ENCODE data around the gene MUC15. TPM values are rescaled to one million over a fixed set of nuclear protein-coding genes. Genes with fewer than 3 reads are reported as not detected.
A peak's percentile ranks its signal among the peaks of the same experiment; 100 is the strongest.

MUC15 gene
- total RNA-seq, 4 donors from 2014 or later, result 0.93 to 10.2 (median 1.1) TPM; not detected in 1

- no peak for ATAC-seq
- H3K36me3 ChIP-seq, result no peaks in the 10 kb centered on the region
- H3K4me1 ChIP-seq, result peaks cover 0 to 16% (median 2%) of the 10 kb centered on the region in 3 donors
- no peaks in the 10 kb centered on the region for H3K27me3 ChIP-seq
- H3K9me3 ChIP-seq, result no peaks in the 10 kb centered on the region
- no peak overlapping the region for H3K4me3 ChIP-seq
- TF ChIP-seq EP300 (IDR thresholded peaks at IDR 0.05) (no peak), CTCF (IDR thresholded peaks at IDR 0.05) (no peak), POLR2A (IDR thresholded peaks at IDR 0.05) (no peak), POLR2AphosphoS5 (IDR thresholded peaks at IDR 0.05) (no peak)
- no peak overlapping the region for H3K27ac ChIP-seq
Measured at GRCh38 chr11:26584818-26585217, 12.8 kb upstream of the MUC15 start.

DNA sequence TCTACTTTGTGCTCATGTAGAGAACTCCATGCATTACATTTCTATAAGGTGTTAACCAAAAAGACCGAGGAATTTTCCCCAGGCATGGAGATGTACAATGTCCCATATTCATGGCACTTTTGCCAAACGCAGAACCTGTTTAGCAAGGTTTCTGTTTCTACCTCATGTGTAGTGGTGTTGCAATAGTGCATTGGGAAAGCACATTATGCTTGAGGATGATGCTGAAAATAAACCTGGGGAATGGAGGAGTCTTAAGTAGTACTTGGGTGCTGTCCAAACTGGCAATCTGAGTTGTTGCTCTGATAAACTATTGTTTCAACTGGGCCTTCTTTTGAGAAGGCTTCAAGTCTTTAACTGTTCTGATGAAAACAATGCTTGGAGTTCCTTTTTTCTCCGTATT lies 11.5 kb upstream of the MUC15 start:
- Histone ChIP-seq H3K27me3 (no peaks in the 10 kb centered on the region), H3K27ac (peak overlapping the region in 3 of 4 donors; percentile 58 to 66 (median 61)), H3K36me3 (no peaks in the 10 kb centered on the region), H3K9me3 (no peaks in the 10 kb centered on the region), H3K4me1 (peaks cover 0 to 21% (median 2%) of the 10 kb centered on the region in 3 donors), H3K4me3 (no peak overlapping the region)
- WGBS, 2 donors (ENCODE audit: low coverage in 1 of 2), result 60 to 70% methylated on average over 3 of the region's 3 CpGs
- ATAC-seq, result peak; percentile 79
- TF ChIP-seq EP300 (IDR thresholded peaks at IDR 0.05) (no peak), POLR2AphosphoS5 (IDR thresholded peaks at IDR 0.05) (peak; percentile 56)

DNA sequence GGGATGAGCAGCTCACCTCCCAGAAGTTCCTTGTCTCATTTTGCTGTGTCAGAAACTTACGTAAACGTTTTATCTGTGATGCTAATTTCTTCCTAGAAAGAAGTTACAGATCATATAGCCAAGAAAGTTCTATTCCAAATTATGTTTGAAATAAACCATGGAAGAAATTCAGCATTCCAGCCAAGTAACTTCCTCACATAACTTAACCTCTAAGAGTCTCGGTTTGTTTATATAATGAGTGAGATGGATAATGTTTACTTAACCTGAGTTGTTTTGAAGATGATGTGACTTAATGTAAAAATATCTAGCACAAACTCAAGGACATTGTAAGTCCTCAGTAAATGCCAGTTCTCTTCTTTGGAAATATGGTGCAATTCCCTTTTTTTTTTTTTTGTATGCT lies 8.9 kb upstream of the MUC15 start:
- TF ChIP-seq POLR2A (IDR thresholded peaks at IDR 0.05) (no peak), EP300 (IDR thresholded peaks at IDR 0.05) (no peak), POLR2AphosphoS5 (IDR thresholded peaks at IDR 0.05) (peak; percentile 49), CTCF (IDR thresholded peaks at IDR 0.05) (no peak)
- H3K4me3 ChIP-seq, result no peak overlapping the region
- no peaks in the 10 kb centered on the region for H3K36me3 ChIP-seq
- H3K9me3 ChIP-seq, result no peaks in the 10 kb centered on the region
- 11 to 33% methylated on average over 3 of the region's 3 CpGs for WGBS, 2 donors (ENCODE audit: low coverage in 1 of 2)
- peak overlapping the region in 3 of 4 donors; percentile 20 to 61 (median 30) for H3K27ac ChIP-seq
- H3K27me3 ChIP-seq, result no peaks in the 10 kb centered on the region
- H3K4me1 ChIP-seq, result peaks cover 0 to 21% (median 2%) of the 10 kb centered on the region in 3 donors
- ATAC-seq, result peak; percentile 64

- H3K4me3 ChIP-seq, result no peak overlapping the region
- TF ChIP-seq POLR2A (IDR thresholded peaks at IDR 0.05) (no peak), EP300 (IDR thresholded peaks at IDR 0.05) (no peak), POLR2AphosphoS5 (IDR thresholded peaks at IDR 0.05) (no peak), CTCF (IDR thresholded peaks at IDR 0.05) (no peak)
- 72 to 78% methylated on average over 2 of the region's 2 CpGs for WGBS, 2 donors (ENCODE audit: low coverage in 1 of 2)
- ATAC-seq, result no peak
- H3K36me3 ChIP-seq, result no peaks in the 10 kb centered on the region
- H3K27ac ChIP-seq, result peak overlapping the region in 3 of 4 donors; percentile 0 to 39 (median 11)
- no peaks in the 10 kb centered on the region for H3K9me3 ChIP-seq
- no peaks in the 10 kb centered on the region for H3K27me3 ChIP-seq
- H3K4me1 ChIP-seq, result peaks cover 0 to 21% (median 2%) of the 10 kb centered on the region in 3 donors
Measured at GRCh38 chr11:26579683-26580082, 7.6 kb upstream of the MUC15 start.

- Histone ChIP-seq H3K4me1 (peaks cover 0 to 21% (median 2%) of the 10 kb centered on the region in 3 donors), H3K27me3 (no peaks in the 10 kb centered on the region), H3K36me3 (no peaks in the 10 kb centered on the region), H3K9me3 (no peaks in the 10 kb centered on the region), H3K4me3 (no peak overlapping the region), H3K27ac (peak overlapping the region in 3 of 4 donors; percentile 0 to 39 (median 11))
- ATAC-seq, result no peak
- 29 to 36% methylated on average over 1 of the region's 1 CpG for WGBS, 2 donors (ENCODE audit: low coverage in 1 of 2)
- TF ChIP-seq POLR2A (IDR thresholded peaks at IDR 0.05) (no peak), EP300 (IDR thresholded peaks at IDR 0.05) (no peak), POLR2AphosphoS5 (IDR thresholded peaks at IDR 0.05) (no peak), CTCF (IDR thresholded peaks at IDR 0.05) (no peak)
Measured at GRCh38 chr11:26578998-26579661, 7.1 kb upstream of the MUC15 start.
